Karpas-422 (cell line): Measurements from ENCODE around the gene JPH3. TPM values are rescaled to one million over a fixed set of nuclear protein-coding genes. Genes with fewer than 3 reads are reported as not detected.

ENCODE experiments used
- DNase-seq: peaks from one replicate; pipeline ENCODE4 v3.0.0-alpha.2; 2015
- H2AFZ ChIP-seq: fragments of 200-600 bp; sonication (generic); 2 replicates; pipeline ENCODE4 v1.6.1; 2014; ENCODE audit warnings: antibody characterized with exemption, low read length, mixed read lengths
- H3K27ac ChIP-seq: fragments of 200-600 bp; sonication (generic); 2 replicates; pipeline ENCODE4 v1.5.1; 2014; ENCODE audit warnings: mild to moderate bottlenecking, low read length, moderate library complexity
- H3K27me3 ChIP-seq: fragments of 200-600 bp; sonication (generic); 2 replicates; pipeline ENCODE4 v1.6.1; 2014; ENCODE audit warnings: low read length, mixed read lengths
- H3K36me3 ChIP-seq: fragments of 200-600 bp; sonication (generic); 2 replicates; pipeline ENCODE4 v1.6.1; 2014; ENCODE audit warnings: low read length, mixed read lengths; ENCODE audit not compliant: insufficient read depth
- H3K4me1 ChIP-seq: fragments of 200-600 bp; sonication (generic); 2 replicates; pipeline ENCODE4 v1.6.1; 2014; ENCODE audit warnings: mild to moderate bottlenecking, low read length, mixed read lengths
- H3K4me2 ChIP-seq: fragments of 200-600 bp; sonication (generic); 2 replicates; pipeline ENCODE4 v1.6.1; 2014; ENCODE audit warnings: low read length, low read depth, mild to moderate bottlenecking; ENCODE audit not compliant: poor library complexity, severe bottlenecking
- H3K4me3 ChIP-seq: fragments of 200-600 bp; sonication (generic); 2 replicates; pipeline ENCODE4 v1.5.1; 2014; ENCODE audit warnings: mild to moderate bottlenecking, antibody characterized with exemption, low read length, mixed read lengths
- H3K79me2 ChIP-seq: fragments of 200-600 bp; sonication (generic); 2 replicates; pipeline ENCODE4 v1.6.1; 2014; ENCODE audit warnings: mild to moderate bottlenecking, low read length, mixed read lengths
- H3K9ac ChIP-seq: fragments of 200-600 bp; sonication (generic); 2 replicates; pipeline ENCODE4 v1.6.0; 2014; ENCODE audit warnings: low read length
- H3K9me2 ChIP-seq: fragments of 200-600 bp; sonication (generic), shearing (Covaris generic); replicated peaks from 2 replicates; pipeline ENCODE4 v1.6.0; 2014; ENCODE audit warnings: mild to moderate bottlenecking, low read length, moderate library complexity; ENCODE audit not compliant: insufficient read depth
- H3K9me3 ChIP-seq: fragments of 300-700, 200-600 bp; sonication (generic); 2 replicates; pipeline ENCODE4 v1.6.1; 2014; ENCODE audit warnings: low read length, mixed read lengths
- H4K20me1 ChIP-seq: fragments of 200-600 bp; sonication (generic); 2 replicates; pipeline ENCODE4 v1.6.1; 2014; ENCODE audit warnings: mild to moderate bottlenecking, antibody characterized with exemption, low read length, low read depth; ENCODE audit not compliant: insufficient read depth
- total RNA-seq: library from RNA; depleted of rRNA; stranded (reverse); fragments of >200 nt; shearing (Covaris generic); gene quantifications from 2 replicates; pipeline ENCODE4 v1.2.3, GENCODE V29; 2014; ENCODE audit warnings: low replicate concordance

The JPH3 gene
- total RNA-seq, 1 experiment from 2014 or later, result not detected

DNA sequence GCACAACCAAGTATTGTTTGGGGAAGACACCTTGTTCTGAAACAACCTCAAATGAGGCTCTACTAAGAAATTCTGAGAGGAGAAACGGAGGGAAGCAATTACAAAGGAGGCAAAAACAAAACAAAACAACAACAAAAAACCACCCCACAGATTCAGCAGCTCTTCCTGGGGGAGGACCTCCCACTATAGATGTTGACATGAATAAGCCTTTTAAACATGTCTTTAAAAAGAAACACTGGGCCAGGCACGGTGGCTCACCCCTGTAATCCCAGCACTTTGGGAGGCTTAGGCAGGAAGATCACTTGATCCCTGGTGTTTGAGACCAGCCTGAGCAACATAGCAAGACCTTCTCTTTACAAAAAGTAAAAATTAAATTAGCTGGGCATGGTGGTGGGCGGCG lies 22.6 kb upstream of the JPH3 start:
- no peaks in the 10 kb centered on the region for H3K27me3 ChIP-seq
- no peak overlapping the region for H3K9ac ChIP-seq
- no peaks in the 10 kb centered on the region for H3K4me1 ChIP-seq
- no peak overlapping the region for H3K4me2 ChIP-seq
- no peaks in the 10 kb centered on the region for H3K9me3 ChIP-seq
- H3K4me3 ChIP-seq, result no peak overlapping the region
- no peaks in the 10 kb centered on the region for H3K79me2 ChIP-seq
- H3K36me3 ChIP-seq, result no peaks in the 10 kb centered on the region
- H4K20me1 ChIP-seq, result peaks cover 5% of the 10 kb centered on the region; the same call in 1 of the 2 replicates
- H2AFZ ChIP-seq, result no peak overlapping the region
- H3K9me2 ChIP-seq, result no peaks in the 10 kb centered on the region
- H3K27ac ChIP-seq, result no peak overlapping the region
- no peak for DNase-seq

GRCh38 chr16:87580855-87581261 lies 21.4 kb upstream of the JPH3 start:
- no peaks in the 10 kb centered on the region for H3K36me3 ChIP-seq
- no peaks in the 10 kb centered on the region for H3K4me1 ChIP-seq
- no peak overlapping the region for H2AFZ ChIP-seq
- no peaks in the 10 kb centered on the region for H3K9me2 ChIP-seq
- H3K27me3 ChIP-seq, result no peaks in the 10 kb centered on the region
- H3K9me3 ChIP-seq, result no peaks in the 10 kb centered on the region
- H4K20me1 ChIP-seq, result no peaks in the 10 kb centered on the region
- H3K79me2 ChIP-seq, result no peaks in the 10 kb centered on the region
- H3K27ac ChIP-seq, result no peak overlapping the region
- no peak overlapping the region for H3K4me3 ChIP-seq
- no peak for DNase-seq
- H3K9ac ChIP-seq, result no peak overlapping the region
- H3K4me2 ChIP-seq, result no peak overlapping the region

GRCh38 chr16:87581857-87582215 lies 20.5 kb upstream of the JPH3 start:
- no peak overlapping the region for H3K9ac ChIP-seq
- no peaks in the 10 kb centered on the region for H3K9me3 ChIP-seq
- no peak overlapping the region for H3K4me3 ChIP-seq

GRCh38 chr16:87582216-87582965 lies 19.9 kb upstream of the JPH3 start:
- no peaks in the 10 kb centered on the region for H3K9me2 ChIP-seq
- no peaks in the 10 kb centered on the region for H3K27me3 ChIP-seq
- no peak overlapping the region for H3K4me3 ChIP-seq
- no peaks in the 10 kb centered on the region for H3K9me3 ChIP-seq
- H3K4me2 ChIP-seq, result no peak overlapping the region
- H3K36me3 ChIP-seq, result no peaks in the 10 kb centered on the region
- no peaks in the 10 kb centered on the region for H3K4me1 ChIP-seq
- no peak for DNase-seq
- H4K20me1 ChIP-seq, result no peaks in the 10 kb centered on the region
- H3K79me2 ChIP-seq, result no peaks in the 10 kb centered on the region
- no peak overlapping the region for H3K9ac ChIP-seq
- H2AFZ ChIP-seq, result no peak overlapping the region
- H3K27ac ChIP-seq, result no peak overlapping the region

More at GRCh38 chr16:87581857-87582215, 20.5 kb upstream of the JPH3 start:
- no peak for DNase-seq
- Histone ChIP-seq H3K4me1 (no peaks in the 10 kb centered on the region), H3K79me2 (no peaks in the 10 kb centered on the region), H3K27ac (no peak overlapping the region), H4K20me1 (no peaks in the 10 kb centered on the region), H3K27me3 (no peaks in the 10 kb centered on the region), H2AFZ (no peak overlapping the region), H3K36me3 (no peaks in the 10 kb centered on the region), H3K9me2 (no peaks in the 10 kb centered on the region), H3K4me2 (no peak overlapping the region)

- DNase-seq, result no peak
- no peak overlapping the region for H3K9ac ChIP-seq
- H3K27me3 ChIP-seq, result no peaks in the 10 kb centered on the region
- H3K27ac ChIP-seq, result no peak overlapping the region
- H3K4me1 ChIP-seq, result no peaks in the 10 kb centered on the region
- no peaks in the 10 kb centered on the region for H3K36me3 ChIP-seq
- no peaks in the 10 kb centered on the region for H4K20me1 ChIP-seq
- H3K4me3 ChIP-seq, result no peak overlapping the region
- H3K79me2 ChIP-seq, result no peaks in the 10 kb centered on the region
- no peaks in the 10 kb centered on the region for H3K9me3 ChIP-seq
- H2AFZ ChIP-seq, result no peak overlapping the region
- H3K4me2 ChIP-seq, result no peak overlapping the region
- H3K9me2 ChIP-seq, result no peaks in the 10 kb centered on the region
Measured at GRCh38 chr16:87582966-87583325, 19.4 kb upstream of the JPH3 start.

- H3K36me3 ChIP-seq, result no peaks in the 10 kb centered on the region
- DNase-seq, result no peak
- no peak overlapping the region for H3K27ac ChIP-seq
- H2AFZ ChIP-seq, result no peak overlapping the region
- H3K9me2 ChIP-seq, result no peaks in the 10 kb centered on the region
- H3K79me2 ChIP-seq, result no peaks in the 10 kb centered on the region
- H3K4me1 ChIP-seq, result no peaks in the 10 kb centered on the region
- H3K4me3 ChIP-seq, result no peak overlapping the region
- no peaks in the 10 kb centered on the region for H3K27me3 ChIP-seq
- H3K9ac ChIP-seq, result no peak overlapping the region
- H4K20me1 ChIP-seq, result no peaks in the 10 kb centered on the region
- H3K9me3 ChIP-seq, result no peaks in the 10 kb centered on the region
- no peak overlapping the region for H3K4me2 ChIP-seq
Measured at GRCh38 chr16:87583453-87584131, 18.7 kb upstream of the JPH3 start.

- Histone ChIP-seq H2AFZ (no peak overlapping the region), H3K4me3 (no peak overlapping the region), H3K36me3 (no peaks in the 10 kb centered on the region), H3K27me3 (no peaks in the 10 kb centered on the region), H3K9me2 (no peaks in the 10 kb centered on the region), H3K79me2 (no peaks in the 10 kb centered on the region), H3K9me3 (no peaks in the 10 kb centered on the region), H3K4me2 (no peak overlapping the region), H3K4me1 (no peaks in the 10 kb centered on the region), H3K9ac (no peak overlapping the region), H4K20me1 (no peaks in the 10 kb centered on the region), H3K27ac (no peak overlapping the region)
- DNase-seq, result no peak
Measured at GRCh38 chr16:87584271-87584670, 18.0 kb upstream of the JPH3 start.

- DNase-seq, result no peak
- H3K4me1 ChIP-seq, result no peaks in the 10 kb centered on the region
- H3K4me2 ChIP-seq, result no peak overlapping the region
- H3K9ac ChIP-seq, result no peak overlapping the region
- H3K27me3 ChIP-seq, result no peaks in the 10 kb centered on the region
- H3K9me2 ChIP-seq, result no peaks in the 10 kb centered on the region
- no peaks in the 10 kb centered on the region for H3K36me3 ChIP-seq
- no peaks in the 10 kb centered on the region for H4K20me1 ChIP-seq
- no peak overlapping the region for H3K27ac ChIP-seq
- no peaks in the 10 kb centered on the region for H3K9me3 ChIP-seq
- no peaks in the 10 kb centered on the region for H3K79me2 ChIP-seq
- H2AFZ ChIP-seq, result no peak overlapping the region
- H3K4me3 ChIP-seq, result no peak overlapping the region
Measured at GRCh38 chr16:87584975-87585374, 17.3 kb upstream of the JPH3 start.
